ENCODE measurements around the gene CD276. TPM values are rescaled to one million over a fixed set of nuclear protein-coding genes. Genes with fewer than 3 reads are reported as not detected.

The CD276 gene
- total RNA-seq, 1 experiment from 2014 or later: 75.4 TPM

DNA sequence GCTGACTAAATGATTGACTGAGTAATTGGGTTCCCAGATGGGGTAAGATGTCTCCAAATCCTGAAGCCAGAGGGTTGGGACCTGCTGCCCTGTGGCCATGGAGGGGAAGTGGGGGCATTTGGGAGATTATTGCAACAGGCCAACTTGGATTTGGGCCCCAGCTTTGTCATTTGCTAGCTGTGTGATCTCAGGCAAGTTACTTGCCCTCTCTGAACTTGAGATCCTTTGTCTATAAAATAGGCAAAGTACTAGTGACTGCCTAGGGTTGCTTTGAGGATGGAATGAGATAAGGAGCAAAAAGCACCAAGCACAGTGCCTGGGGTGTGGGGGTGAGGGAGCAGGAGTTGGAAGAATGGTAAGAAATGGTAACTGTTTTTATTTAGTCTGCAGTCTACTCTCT, 73.4 kb downstream of the CD276 start:
- Histone ChIP-seq H3K27ac (ENCODE audit: low read depth, low read length) (no peak overlapping the region), H3K9me2 (ENCODE audit: insufficient read depth) (no peaks in the 10 kb centered on the region), H3K27me3 (ENCODE audit: insufficient read depth, low read length) (peaks cover 47% of the 10 kb centered on the region), H3K4me2 (ENCODE audit: low read length) (no peak overlapping the region), H3K4me1 (ENCODE audit: control insufficient read depth in 1 of 2, insufficient read depth in 2 of 2, low read length in 2 of 2) (peaks cover 0 to 3% of the 10 kb centered on the region in 2 experiments; a peak in 1 of 4 replicates), H4K20me1 (ENCODE audit: insufficient read depth) (no peaks in the 10 kb centered on the region), H3K36me3 (ENCODE audit: control insufficient read depth in 1 of 2, insufficient read depth in 2 of 2, low read length in 2 of 2) (no peaks in the 10 kb centered on the region), H3K4me3 (replicated peaks in 1 of 2; ENCODE audit: low read depth in 1 of 2, low read length in 2 of 2) (no peak overlapping the region), H3K9me3 (ENCODE audit: control insufficient read depth in 1 of 2, insufficient read depth in 1 of 2, low read depth in 1 of 2, low read length in 2 of 2) (no peaks in the 10 kb centered on the region), H3K9ac (ENCODE audit: low read length) (no peak overlapping the region), H3K79me2 (ENCODE audit: insufficient read depth, low read length) (no peaks in the 10 kb centered on the region), H2AFZ (ENCODE audit: low read depth, low read length, poor library complexity, severe bottlenecking) (no peak overlapping the region)
- ChIA-PET RAD21 (ENCODE audit: low non-redundant PET in 1 of 2, low total read pairs in 2 of 2, uncharacterized antibody in 2 of 2, unreplicated experiment in 2 of 2) (no interaction called here), CTCF (no interaction called here), POLR2A (no interaction called here)
- ATAC-seq: no peak
- intact Hi-C loops (cut with micrococcal nuclease): no loop called here
- TF ChIP-seq TCF7L2 (IDR thresholded peaks at IDR 0.05; ENCODE audit: borderline replicate concordance, extremely low read depth, insufficient read depth, insufficient read length): no peak
- TF ChIP-seq ZNF274 (IDR thresholded peaks at IDR 0.05; ENCODE audit: low read depth, low read length): no peak
- TF ChIP-seq FOSL1 (IDR thresholded peaks at IDR 0.05; ENCODE audit: low read depth): no peak
- no peak for TF ChIP-seq EGR1 (IDR thresholded peaks at IDR 0.05; ENCODE audit: low read depth)
- no peak for TF ChIP-seq YY1 (IDR thresholded peaks at IDR 0.05; ENCODE audit: extremely low read depth, insufficient replicate concordance, low read depth, low read length)
- TF ChIP-seq SP1 (IDR thresholded peaks at IDR 0.05; ENCODE audit: low read depth): no peak
- TF ChIP-seq EZH2phosphoT487 (IDR thresholded peaks at IDR 0.05; ENCODE audit: borderline replicate concordance): no peak
- no peak for TF ChIP-seq CEBPB (IDR thresholded peaks at IDR 0.05; ENCODE audit: low read depth)
- TF ChIP-seq POLR2AphosphoS5 (IDR thresholded peaks at IDR 0.05; ENCODE audit: low read depth, low read length): no peak
- BruUV-seq (replicated peaks): no TSS peak
- no peak for DNase-seq (ENCODE audit: low read depth, low spot score)

DNA sequence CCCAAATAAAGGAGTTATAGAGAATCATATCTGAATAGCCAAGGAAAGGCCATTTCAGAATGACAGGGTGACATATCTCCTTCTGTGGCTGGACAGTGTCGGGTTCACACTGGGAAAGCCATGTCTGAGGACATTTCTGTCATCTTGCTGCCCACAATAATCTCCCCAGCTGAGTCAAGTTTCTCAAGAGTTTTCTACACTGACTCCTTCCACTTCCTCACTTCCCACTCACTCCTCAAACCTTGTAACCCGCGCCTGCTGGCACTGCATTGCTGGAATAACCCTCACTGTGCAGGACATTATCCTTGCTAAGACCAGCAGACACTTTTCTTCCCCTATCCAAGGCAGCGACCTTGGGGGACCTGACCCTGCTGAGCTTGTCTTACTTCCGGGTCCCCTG, 74.3 kb downstream of the CD276 start:
- intact Hi-C loops (cut with micrococcal nuclease): no loop called here
- no peak overlapping the region for H3K4me2 ChIP-seq (ENCODE audit: low read length)
- POLR2A ChIA-PET: no interaction called here
- H3K9me3 ChIP-seq (ENCODE audit: control insufficient read depth in 1 of 2, insufficient read depth in 1 of 2, low read depth in 1 of 2, low read length in 2 of 2): no peaks in the 10 kb centered on the region
- ATAC-seq (no peak), DNase-seq (ENCODE audit: low read depth, low spot score) (no peak)
- H3K27ac ChIP-seq (ENCODE audit: low read depth, low read length): no peak overlapping the region
- RAD21 ChIA-PET (ENCODE audit: low non-redundant PET in 1 of 2, low total read pairs in 2 of 2, uncharacterized antibody in 2 of 2, unreplicated experiment in 2 of 2): no interaction called here
- peaks cover 47% of the 10 kb centered on the region for H3K27me3 ChIP-seq (ENCODE audit: insufficient read depth, low read length)
- BruUV-seq (replicated peaks): no TSS peak
- no peak overlapping the region for H2AFZ ChIP-seq (ENCODE audit: low read depth, low read length, poor library complexity, severe bottlenecking)
- CTCF ChIA-PET: no interaction called here
- H4K20me1 ChIP-seq (ENCODE audit: insufficient read depth): no peaks in the 10 kb centered on the region
- no peaks in the 10 kb centered on the region for H3K9me2 ChIP-seq (ENCODE audit: insufficient read depth)
- no peaks in the 10 kb centered on the region for H3K79me2 ChIP-seq (ENCODE audit: insufficient read depth, low read length)
- no peaks in the 10 kb centered on the region for H3K36me3 ChIP-seq (ENCODE audit: control insufficient read depth in 1 of 2, insufficient read depth in 2 of 2, low read length in 2 of 2)
- H3K9ac ChIP-seq (ENCODE audit: low read length): no peak overlapping the region
- H3K4me3 ChIP-seq (replicated peaks in 1 of 2; ENCODE audit: low read depth in 1 of 2, low read length in 2 of 2): no peak overlapping the region
- H3K4me1 ChIP-seq (ENCODE audit: control insufficient read depth in 1 of 2, insufficient read depth in 2 of 2, low read length in 2 of 2): peaks cover 0 to under 1% of the 10 kb centered on the region in 2 experiments; a peak in 1 of 4 replicates
- TF ChIP-seq, protein P1, sequence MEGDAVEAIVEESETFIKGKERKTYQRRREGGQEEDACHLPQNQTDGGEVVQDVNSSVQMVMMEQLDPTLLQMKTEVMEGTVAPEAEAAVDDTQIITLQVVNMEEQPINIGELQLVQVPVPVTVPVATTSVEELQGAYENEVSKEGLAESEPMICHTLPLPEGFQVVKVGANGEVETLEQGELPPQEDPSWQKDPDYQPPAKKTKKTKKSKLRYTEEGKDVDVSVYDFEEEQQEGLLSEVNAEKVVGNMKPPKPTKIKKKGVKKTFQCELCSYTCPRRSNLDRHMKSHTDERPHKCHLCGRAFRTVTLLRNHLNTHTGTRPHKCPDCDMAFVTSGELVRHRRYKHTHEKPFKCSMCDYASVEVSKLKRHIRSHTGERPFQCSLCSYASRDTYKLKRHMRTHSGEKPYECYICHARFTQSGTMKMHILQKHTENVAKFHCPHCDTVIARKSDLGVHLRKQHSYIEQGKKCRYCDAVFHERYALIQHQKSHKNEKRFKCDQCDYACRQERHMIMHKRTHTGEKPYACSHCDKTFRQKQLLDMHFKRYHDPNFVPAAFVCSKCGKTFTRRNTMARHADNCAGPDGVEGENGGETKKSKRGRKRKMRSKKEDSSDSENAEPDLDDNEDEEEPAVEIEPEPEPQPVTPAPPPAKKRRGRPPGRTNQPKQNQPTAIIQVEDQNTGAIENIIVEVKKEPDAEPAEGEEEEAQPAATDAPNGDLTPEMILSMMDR (IDR thresholded peaks at IDR 0.05 in 2 of 3, conservative IDR thresholded peaks at IDR 0.05 in 1 of 3; ENCODE audit: borderline replicate concordance in 1 of 3, insufficient read depth in 1 of 3, low read depth in 2 of 3, low read length in 2 of 3): no peak
- TF ChIP-seq ZNF274 (IDR thresholded peaks at IDR 0.05; ENCODE audit: low read depth, low read length) (no peak), FOSL1 (IDR thresholded peaks at IDR 0.05; ENCODE audit: low read depth) (no peak), POLR2A (IDR thresholded peaks at IDR 0.05; ENCODE audit: borderline replicate concordance, extremely low read depth, insufficient read depth, insufficient read length) (no peak), SIN3A (IDR thresholded peaks at IDR 0.05; ENCODE audit: low read depth) (no peak), SP1 (IDR thresholded peaks at IDR 0.05; ENCODE audit: low read depth) (no peak), TCF7L2 (IDR thresholded peaks at IDR 0.05; ENCODE audit: borderline replicate concordance, extremely low read depth, insufficient read depth, insufficient read length) (no peak), POLR2AphosphoS5 (IDR thresholded peaks at IDR 0.05; ENCODE audit: low read depth, low read length) (no peak), CBX3 (IDR thresholded peaks at IDR 0.05; ENCODE audit: low read depth) (no peak), RAD21 (IDR thresholded peaks at IDR 0.05; ENCODE audit: low read depth) (no peak), YY1 (IDR thresholded peaks at IDR 0.05; ENCODE audit: extremely low read depth, insufficient replicate concordance, low read depth, low read length) (no peak), JUND (IDR thresholded peaks at IDR 0.05) (no peak)
- TF ChIP-seq, protein P2, sequence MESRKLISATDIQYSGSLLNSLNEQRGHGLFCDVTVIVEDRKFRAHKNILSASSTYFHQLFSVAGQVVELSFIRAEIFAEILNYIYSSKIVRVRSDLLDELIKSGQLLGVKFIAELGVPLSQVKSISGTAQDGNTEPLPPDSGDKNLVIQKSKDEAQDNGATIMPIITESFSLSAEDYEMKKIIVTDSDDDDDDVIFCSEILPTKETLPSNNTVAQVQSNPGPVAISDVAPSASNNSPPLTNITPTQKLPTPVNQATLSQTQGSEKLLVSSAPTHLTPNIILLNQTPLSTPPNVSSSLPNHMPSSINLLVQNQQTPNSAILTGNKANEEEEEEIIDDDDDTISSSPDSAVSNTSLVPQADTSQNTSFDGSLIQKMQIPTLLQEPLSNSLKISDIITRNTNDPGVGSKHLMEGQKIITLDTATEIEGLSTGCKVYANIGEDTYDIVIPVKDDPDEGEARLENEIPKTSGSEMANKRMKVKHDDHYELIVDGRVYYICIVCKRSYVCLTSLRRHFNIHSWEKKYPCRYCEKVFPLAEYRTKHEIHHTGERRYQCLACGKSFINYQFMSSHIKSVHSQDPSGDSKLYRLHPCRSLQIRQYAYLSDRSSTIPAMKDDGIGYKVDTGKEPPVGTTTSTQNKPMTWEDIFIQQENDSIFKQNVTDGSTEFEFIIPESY (IDR thresholded peaks at IDR 0.05; ENCODE audit: extremely low read depth, insufficient replicate concordance, low read length): no peak

Measured in HCT116 (cell line).